ENCODE results near the gene SIM1. TPM values are rescaled to one million over a fixed set of nuclear protein-coding genes. Genes with fewer than 3 reads are reported as not detected.

SIM1 gene
- total and polyA plus RNA-seq, 5 experiments from 2014 or later, result not detected

- H3K4me3 Mint-ChIP-seq, result no peak overlapping the region
- H3K27ac Mint-ChIP-seq, result no peak overlapping the region
- POLR2A ChIA-PET, result no interaction called here
- H3K4me1 Mint-ChIP-seq, result peaks cover 0 to 2% (median 0%) of the 10 kb centered on the region in 4 donors
- ATAC-seq (no peak), DNase-seq (no peak)
- peaks cover 22 to 60% (median 26%) of the 10 kb centered on the region in 5 donors for H3K27me3 Mint-ChIP-seq
- peaks cover 0 to 2% (median 0%) of the 10 kb centered on the region in 9 donors for H3K9me3 Mint-ChIP-seq
- no peaks in the 10 kb centered on the region for H3K36me3 Mint-ChIP-seq
These were observed 20.5 kb upstream of the SIM1 start for GRCh38 chr6:100485268-100485667.

DNA sequence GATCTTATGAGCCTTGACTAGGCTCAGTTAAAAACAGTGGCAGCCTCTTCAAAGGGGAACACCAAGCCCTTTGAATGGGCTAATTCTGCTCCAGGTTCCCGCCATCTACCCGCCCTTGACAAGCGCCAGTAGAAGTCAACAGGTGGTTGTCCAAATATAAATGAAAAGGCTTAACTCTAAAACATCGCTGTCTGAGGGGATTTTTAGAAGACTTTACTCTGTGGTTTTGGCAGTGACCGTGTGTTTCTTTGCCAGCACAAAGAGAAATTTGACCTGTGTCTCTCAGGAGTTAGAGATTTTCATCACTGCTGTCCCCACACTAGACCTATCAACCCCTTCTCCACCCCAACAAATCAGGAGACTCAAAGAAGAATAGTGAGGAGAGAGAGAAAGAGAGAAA, 19.8 kb upstream of the SIM1 start:
- Mint-ChIP-seq H3K4me1 (peaks cover 0 to 2% (median 0%) of the 10 kb centered on the region in 4 donors), H3K9me3 (peaks cover 0 to 2% (median 0%) of the 10 kb centered on the region in 9 donors), H3K27ac (no peak overlapping the region), H3K27me3 (peaks cover 18 to 55% (median 23%) of the 10 kb centered on the region in 5 donors), H3K36me3 (no peaks in the 10 kb centered on the region), H3K4me3 (no peak overlapping the region)
- DNase-seq (no peak), ATAC-seq (no peak)
- POLR2A ChIA-PET, result no interaction called here

DNA sequence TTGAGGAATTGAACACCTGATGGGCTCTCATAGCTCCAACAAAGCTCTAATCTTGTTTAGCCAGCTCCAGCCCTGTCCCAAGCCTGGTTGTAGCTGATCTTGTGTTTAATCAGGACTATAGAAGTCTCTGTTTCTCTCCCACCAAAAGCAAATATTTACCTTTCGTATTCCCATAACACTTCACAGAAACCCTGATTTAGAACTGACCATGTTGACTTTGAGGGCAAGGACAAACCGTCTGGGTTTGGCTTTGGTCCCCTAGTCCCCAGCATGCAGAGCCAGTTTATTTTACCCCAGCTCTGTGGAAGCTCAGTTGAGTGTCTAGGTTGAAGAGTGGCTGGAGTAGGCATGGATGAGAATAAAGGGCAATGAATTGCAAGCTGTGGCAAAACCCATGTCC, 18.0 kb upstream of the SIM1 start:
- no peak for DNase-seq
- peaks cover 0 to 2% (median 0%) of the 10 kb centered on the region in 4 donors for H3K4me1 Mint-ChIP-seq
- POLR2A ChIA-PET, result no interaction called here
- H3K27me3 Mint-ChIP-seq, result peaks cover 10 to 43% (median 17%) of the 10 kb centered on the region in 5 donors
- H3K4me3 Mint-ChIP-seq, result no peak overlapping the region
- no peaks in the 10 kb centered on the region for H3K36me3 Mint-ChIP-seq
- ATAC-seq, result no peak
- H3K27ac Mint-ChIP-seq, result no peak overlapping the region
- peaks cover 0 to 2% (median 0%) of the 10 kb centered on the region in 9 donors for H3K9me3 Mint-ChIP-seq

DNA sequence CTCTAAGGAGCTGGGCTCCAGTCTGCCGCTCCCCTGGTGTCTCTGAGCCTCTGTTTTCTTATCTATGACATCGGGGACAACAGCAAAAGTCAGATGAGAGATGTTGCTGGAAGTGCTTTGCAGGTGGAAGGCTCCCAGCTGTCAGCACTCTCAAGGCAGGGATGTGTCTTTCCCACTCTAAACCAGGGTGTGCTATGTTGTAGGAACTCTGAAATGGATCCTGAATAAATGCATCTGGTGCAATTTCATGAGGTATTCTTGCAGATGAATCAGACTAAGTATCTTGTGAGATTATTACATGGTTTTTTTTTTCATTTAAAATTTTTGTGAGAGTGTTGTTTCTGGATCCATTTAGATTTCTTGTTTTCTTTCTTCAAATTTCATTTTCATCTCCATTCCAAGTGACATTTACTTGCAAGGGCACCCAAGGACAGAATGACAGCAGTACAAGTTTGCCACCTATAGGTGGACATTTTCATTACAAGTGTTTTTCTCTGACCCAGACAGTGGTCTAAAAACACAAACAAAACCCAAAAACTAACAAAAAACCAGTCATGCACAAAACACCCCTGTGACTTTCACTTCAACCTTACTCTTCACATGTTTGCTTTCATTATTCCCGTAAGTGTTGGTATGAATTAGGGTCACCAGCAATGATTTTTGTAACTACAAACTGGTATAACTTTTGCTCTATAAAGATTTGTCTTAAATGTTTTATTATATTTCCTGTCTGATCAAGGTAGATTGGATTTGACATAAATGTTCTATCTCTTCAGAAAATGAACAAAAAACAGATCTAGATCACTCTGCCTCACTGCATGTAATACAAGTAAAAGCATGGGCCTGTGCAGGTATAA, 14.7 kb upstream of the SIM1 start:
- no peak for ATAC-seq
- POLR2A ChIA-PET, result no interaction called here
- Mint-ChIP-seq H3K4me1 (no peaks in the 10 kb centered on the region), H3K27ac (no peak overlapping the region), H3K27me3 (peaks cover 13 to 55% (median 20%) of the 10 kb centered on the region in 5 donors), H3K9me3 (peaks cover 0 to 2% (median 0%) of the 10 kb centered on the region in 9 donors), H3K36me3 (no peaks in the 10 kb centered on the region), H3K4me3 (no peak overlapping the region)
- no peak for DNase-seq

DNA sequence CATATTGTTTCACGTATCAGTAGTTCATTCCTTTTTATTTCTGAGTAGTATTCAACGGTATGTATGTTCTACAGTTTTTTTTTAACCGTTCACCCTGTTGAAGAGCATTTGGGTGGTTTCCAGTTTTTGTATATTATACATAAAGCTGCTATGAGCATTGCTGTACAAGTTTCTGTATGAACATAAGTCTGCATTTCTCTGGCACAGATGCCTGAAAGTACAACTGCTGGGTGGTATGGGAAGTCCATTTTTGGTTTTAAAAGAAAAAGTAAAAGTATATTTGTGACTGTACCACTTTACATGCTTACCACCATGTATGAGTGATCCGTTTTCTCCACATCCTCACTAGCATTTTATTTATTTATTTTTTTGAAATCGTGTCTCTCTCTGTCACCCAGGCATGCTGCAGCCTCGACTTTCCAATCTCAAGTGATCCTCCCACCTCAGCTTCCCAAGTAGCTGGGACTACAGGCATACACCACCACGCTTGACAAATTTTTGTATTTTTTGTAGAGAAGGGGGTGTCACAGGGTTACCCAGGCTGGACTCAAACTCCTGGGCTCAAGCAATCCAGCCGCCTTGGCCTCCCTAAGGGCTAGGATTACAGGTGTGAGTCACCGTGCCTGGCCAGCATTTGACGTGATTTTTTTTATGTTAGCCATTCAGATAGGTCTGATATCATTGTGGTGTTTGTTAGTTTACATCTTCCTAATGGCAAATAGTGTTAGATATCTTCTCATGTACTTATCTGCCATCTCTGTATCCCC, 11.0 kb upstream of the SIM1 start:
- Mint-ChIP-seq H3K4me3 (no peak overlapping the region), H3K36me3 (peaks cover 0 to 5% (median 0%) of the 10 kb centered on the region in 3 donors), H3K4me1 (no peaks in the 10 kb centered on the region), H3K9me3 (peaks cover 0 to 2% (median 0%) of the 10 kb centered on the region in 9 donors), H3K27me3 (peaks cover 25 to 55% (median 38%) of the 10 kb centered on the region in 5 donors), H3K27ac (no peak overlapping the region)
- DNase-seq (no peak), ATAC-seq (no peak)
- POLR2A ChIA-PET, result no interaction called here

DNA sequence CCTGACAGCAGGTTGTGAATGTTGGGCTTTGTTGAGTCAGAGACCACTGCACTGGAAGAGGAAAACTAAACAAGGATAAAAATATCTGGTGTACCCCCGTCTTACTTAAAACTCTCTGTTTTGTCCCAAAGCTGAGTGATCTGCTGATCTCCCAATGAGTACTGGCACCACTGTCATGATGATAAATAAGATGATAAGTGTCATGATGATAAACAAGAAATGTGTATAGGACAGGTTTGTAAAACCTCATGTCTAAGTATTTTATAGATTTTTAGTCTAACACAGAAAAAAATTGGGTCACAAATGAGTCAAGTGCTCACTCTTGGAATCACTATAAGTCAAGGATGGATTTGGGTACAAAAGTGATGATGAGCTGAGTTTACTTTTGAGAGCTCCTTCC, 8.5 kb upstream of the SIM1 start:
- peaks cover 0 to 12% (median 0%) of the 10 kb centered on the region in 3 donors for H3K36me3 Mint-ChIP-seq
- H3K4me1 Mint-ChIP-seq, result peaks cover 0 to under 1% (median 0%) of the 10 kb centered on the region in 4 donors
- H3K4me3 Mint-ChIP-seq, result no peak overlapping the region
- peaks cover 29 to 72% (median 50%) of the 10 kb centered on the region in 5 donors for H3K27me3 Mint-ChIP-seq
- H3K9me3 Mint-ChIP-seq, result peaks cover 0 to 10% (median 1%) of the 10 kb centered on the region in 9 donors
- ATAC-seq (no peak), DNase-seq (no peak)
- no peak overlapping the region for H3K27ac Mint-ChIP-seq
- POLR2A ChIA-PET, result no interaction called here

DNA sequence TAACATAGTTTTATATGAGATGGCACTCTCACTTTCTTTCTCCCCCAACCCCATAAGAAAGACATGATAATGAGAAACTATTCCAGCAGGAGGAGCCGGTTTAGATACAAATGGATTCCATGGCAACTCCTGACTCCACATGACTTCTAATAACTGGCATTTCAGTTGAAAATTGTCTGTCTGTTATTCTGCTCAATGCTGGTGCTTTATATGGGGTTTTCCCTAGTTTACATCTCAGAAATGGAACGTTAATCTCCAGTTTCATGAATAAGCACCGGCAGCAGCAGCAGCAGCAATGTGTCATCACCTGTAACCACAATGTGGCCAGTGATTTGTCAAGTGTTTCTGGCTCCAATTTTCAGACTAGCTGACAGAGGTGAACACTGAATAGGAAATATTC, 8.0 kb upstream of the SIM1 start:
- H3K36me3 Mint-ChIP-seq, result peaks cover 0 to 17% (median 0%) of the 10 kb centered on the region in 3 donors
- no peak for DNase-seq
- POLR2A ChIA-PET, result no interaction called here
- no peak for ATAC-seq
- no peak overlapping the region for H3K4me3 Mint-ChIP-seq
- no peak overlapping the region for H3K27ac Mint-ChIP-seq
- H3K4me1 Mint-ChIP-seq, result peaks cover 2 to 5% (median 4%) of the 10 kb centered on the region in 4 donors
- peaks cover 34 to 73% (median 55%) of the 10 kb centered on the region in 5 donors for H3K27me3 Mint-ChIP-seq
- peaks cover 0 to 16% (median 6%) of the 10 kb centered on the region in 9 donors for H3K9me3 Mint-ChIP-seq

- Mint-ChIP-seq H3K4me1 (peaks cover 7 to 19% (median 12%) of the 10 kb centered on the region in 4 donors), H3K9me3 (peaks cover 0 to 36% (median 14%) of the 10 kb centered on the region in 9 donors), H3K36me3 (peaks cover 3 to 17% (median 4%) of the 10 kb centered on the region in 3 donors), H3K27ac (no peak overlapping the region), H3K4me3 (no peak overlapping the region), H3K27me3 (peaks cover 42 to 80% (median 52%) of the 10 kb centered on the region in 5 donors)
- POLR2A ChIA-PET, result no interaction called here
- DNase-seq, result no peak
- no peak for ATAC-seq
These were observed 5.8 kb upstream of the SIM1 start for GRCh38 chr6:100470422-100471120.

DNA sequence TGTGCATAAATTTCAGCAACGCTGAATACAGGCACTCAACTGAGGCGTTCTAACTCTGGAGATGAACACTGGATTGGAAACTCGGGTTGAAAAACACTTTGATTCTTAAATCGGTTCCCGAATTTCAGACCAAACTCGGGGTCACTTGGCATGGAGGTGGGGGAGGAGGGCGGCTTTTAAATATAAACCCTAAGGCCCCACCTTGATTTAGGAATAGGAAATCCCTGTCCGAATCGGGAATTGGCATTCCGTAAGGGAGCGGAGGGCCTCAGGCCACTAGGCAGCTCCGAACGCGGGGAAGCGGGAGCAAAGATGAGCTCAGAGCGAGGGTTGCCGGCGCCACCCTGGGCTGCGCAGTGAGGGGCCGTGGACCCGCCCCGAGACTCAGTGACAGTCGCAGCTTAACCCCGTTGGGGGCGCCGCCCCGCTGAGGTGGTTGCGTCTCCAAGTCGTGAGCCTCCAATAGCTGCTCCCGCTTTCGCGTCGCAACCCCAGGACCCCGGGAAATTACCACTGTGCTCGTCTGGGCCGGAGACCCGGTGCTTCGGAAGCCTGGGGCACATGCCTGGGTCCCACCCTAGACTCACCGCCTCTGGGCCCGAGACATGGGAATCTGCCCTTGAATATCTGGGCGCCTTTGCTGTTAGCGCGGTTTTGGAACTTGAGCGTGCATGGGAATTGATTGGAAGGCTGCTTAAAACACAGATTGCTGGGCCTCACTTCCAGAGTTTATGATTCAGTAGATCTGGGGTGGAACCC, 4.6 kb upstream of the SIM1 start:
- H3K27me3 Mint-ChIP-seq, result peaks cover 41 to 80% (median 58%) of the 10 kb centered on the region in 5 donors
- H3K9me3 Mint-ChIP-seq, result peaks cover 0 to 40% (median 17%) of the 10 kb centered on the region in 9 donors
- H3K27ac Mint-ChIP-seq, result no peak overlapping the region
- H3K4me3 Mint-ChIP-seq, result no peak overlapping the region
- peaks cover 8 to 25% (median 18%) of the 10 kb centered on the region in 4 donors for H3K4me1 Mint-ChIP-seq
- no peak for DNase-seq
- POLR2A ChIA-PET, result no interaction called here
- peaks cover 6 to 17% (median 7%) of the 10 kb centered on the region in 3 donors for H3K36me3 Mint-ChIP-seq
- ATAC-seq, result no peak

DNA sequence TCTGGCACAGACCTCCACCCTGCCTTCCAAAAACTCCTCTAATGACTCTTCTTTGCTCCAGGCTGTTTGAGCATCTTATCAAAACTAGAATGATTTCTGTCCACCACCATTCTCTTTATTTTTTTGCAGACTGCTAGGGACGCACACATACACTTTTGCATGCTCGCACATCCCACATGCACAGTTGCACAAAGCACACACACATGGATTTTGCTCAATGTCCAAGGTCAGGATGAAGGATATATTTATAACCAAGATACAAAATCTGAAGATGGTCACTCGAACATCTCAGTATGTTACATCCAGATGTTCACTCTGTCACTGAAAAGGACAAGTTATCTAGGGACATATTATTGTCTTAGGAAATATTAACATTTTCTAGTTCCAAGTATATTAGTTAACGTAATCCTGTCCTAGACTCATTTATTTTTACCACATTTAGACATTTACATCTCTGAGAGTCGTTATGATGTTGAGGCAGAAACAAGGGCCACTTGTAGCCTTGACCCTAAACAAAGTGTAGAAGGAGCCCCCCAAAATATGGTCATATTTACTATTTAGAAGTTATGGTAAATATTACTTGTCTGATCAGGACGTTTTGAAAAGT, 3.4 kb upstream of the SIM1 start:
- Mint-ChIP-seq H3K9me3 (peaks cover 0 to 51% (median 21%) of the 10 kb centered on the region in 9 donors), H3K27ac (peak overlapping the region in 2 of 10 donors; percentile 32 to 51), H3K4me3 (peak overlapping the region in 5 of 10 donors; percentile 3 to 45 (median 22)), H3K36me3 (peaks cover 6 to 24% (median 10%) of the 10 kb centered on the region in 3 donors), H3K27me3 (peaks cover 31 to 77% (median 58%) of the 10 kb centered on the region in 5 donors), H3K4me1 (peaks cover 8 to 27% (median 20%) of the 10 kb centered on the region in 4 donors)
- POLR2A ChIA-PET, result no interaction called here
- ATAC-seq (no peak), DNase-seq (no peak)

DNA sequence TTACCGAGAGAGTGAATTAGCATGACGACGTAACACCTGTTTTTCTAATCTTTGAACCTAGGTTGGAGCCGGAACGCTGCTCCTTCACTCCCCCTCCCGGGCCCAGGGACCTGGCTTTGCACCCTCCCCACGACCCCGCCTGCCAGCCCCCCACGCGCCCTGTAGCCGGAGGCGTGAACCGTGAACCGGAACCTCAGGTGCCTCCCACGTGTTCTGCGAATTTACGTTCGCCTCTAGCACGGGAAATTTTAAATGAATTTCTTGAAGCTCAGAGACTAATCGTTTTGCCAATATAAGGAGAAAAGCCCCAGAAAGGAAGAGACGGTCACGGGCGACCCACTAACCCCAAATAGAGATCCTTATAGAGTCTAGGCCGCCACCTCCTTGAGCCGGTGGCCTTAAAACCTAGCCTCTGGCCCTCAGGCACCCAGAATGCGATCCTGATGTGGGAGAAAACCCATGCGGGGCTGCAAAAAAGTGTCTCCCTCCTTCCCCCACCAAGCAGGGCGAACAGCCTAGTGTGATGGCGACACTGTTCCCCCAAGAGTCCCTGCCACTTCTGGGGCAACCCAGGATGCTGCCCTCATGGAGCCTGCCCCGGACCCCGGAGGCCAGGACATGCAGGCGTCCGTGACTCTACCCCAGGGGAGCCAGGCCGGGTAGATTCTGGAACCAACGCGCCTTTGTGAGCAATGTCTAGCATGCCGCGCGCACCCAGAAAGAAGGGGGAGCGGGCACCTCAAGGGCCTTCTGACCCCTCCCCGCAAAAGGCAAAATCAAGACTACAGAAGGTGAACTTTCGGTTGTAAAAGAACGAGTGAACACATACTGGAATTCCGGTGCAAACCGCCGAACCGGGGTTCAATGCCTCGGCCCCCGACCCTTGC, 2.7 kb upstream of the SIM1 start:
- POLR2A ChIA-PET, result no interaction called here

More for the DNA sequence above, 2.7 kb upstream of the SIM1 start:
- Mint-ChIP-seq H3K27me3 (peaks cover 31 to 79% (median 62%) of the 10 kb centered on the region in 5 donors), H3K4me3 (peak overlapping the region in 6 of 10 donors; percentile 3 to 52 (median 45)), H3K27ac (peak overlapping the region in 1 of 10 donors; percentile 71), H3K36me3 (peaks cover 6 to 32% (median 10%) of the 10 kb centered on the region in 3 donors), H3K9me3 (peaks cover 3 to 57% (median 21%) of the 10 kb centered on the region in 9 donors), H3K4me1 (peaks cover 8 to 27% (median 20%) of the 10 kb centered on the region in 4 donors)
- DNase-seq (no peak), ATAC-seq (no peak)

Data from naive thymus-derived CD8-positive, alpha-beta T cell (primary cell).